Midbrain (tissue), 1 donor: Measurements from ENCODE around the gene PLA2G15.
"Not testable (repeated sequence)": the region's sequence is repeated elsewhere in the genome, so short reads cannot be mapped to it uniquely, and the experiment has no call there.

Experiments used
- DNase-seq: peaks from one replicate; lab custom pipeline; 2025; lab: John Stamatoyannopoulos, UW

PLA2G15 gene

DNA sequence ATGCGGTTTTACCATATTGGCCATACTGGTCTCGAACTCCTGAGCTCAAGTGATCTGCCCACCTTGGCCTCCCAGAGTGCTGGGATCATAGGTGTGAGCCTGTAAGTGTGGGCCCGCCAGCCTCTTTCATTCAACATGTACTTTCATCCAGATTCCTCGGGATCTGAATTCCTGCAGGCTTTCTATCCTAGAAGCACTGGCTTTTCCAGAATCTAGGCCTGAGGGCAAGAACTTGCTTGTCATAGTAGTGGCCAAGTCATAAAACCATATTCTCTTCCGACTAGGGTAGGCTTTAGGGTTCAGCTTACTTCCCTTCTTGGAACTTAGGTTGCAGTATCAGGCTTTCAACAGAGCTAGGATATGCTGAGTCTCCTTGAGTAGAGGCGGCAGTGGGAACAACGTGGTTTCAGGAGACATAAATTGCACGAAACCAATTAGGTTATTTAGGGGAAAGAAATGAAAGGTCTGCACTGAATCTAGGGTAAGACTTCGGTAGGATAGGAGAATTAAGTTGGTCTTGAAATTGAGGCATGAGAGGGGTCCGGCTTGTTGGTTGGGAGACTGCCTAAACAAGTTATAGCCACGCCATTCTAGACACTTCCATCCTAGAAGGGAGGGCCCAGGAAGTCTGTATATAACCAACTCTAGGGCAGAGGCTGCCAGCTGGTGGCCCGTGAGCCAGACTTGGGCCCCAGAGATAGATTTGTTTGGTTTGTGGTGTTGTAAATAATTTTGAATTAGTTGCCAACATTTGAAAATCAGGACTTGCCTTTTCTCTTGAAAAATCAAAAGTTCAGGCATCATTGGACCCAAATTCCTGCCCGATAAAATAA lies 34.8 kb downstream of the PLA2G15 start:
- DNase-seq = no peak

DNA sequence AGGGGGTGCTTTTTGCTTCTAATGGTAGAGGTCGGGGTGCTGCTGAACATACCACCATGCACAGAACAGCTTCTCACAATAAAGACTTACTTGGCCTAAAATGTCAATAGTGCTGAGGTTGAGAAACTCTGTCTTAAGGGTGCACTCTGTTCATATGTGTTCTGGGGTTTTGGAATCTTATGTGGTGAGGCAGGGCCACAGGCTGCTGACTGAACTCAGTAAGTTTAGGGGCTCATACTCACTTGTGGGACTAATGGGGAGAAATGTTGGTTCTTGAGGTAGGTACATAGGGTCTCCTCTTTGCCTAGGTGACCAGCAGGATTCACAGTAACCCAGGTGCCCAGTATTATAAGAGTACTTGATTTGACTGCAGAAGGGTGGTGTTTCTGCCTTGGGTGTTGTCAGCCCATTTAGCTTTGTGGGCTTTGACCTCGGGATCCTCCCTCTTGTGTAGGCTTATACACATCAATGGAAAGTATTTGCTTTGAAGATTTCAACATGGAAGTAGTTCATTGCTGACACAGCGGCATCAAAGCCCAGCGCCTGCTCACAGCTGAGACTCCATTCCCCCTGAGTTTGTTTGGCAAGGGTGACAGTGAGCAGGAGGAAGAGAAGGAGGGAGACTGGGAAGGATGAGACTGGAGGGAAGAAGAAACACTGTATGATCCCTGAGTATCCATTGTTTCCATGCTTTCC lies 36.3 kb downstream of the PLA2G15 start:
- DNase-seq = no peak

DNA sequence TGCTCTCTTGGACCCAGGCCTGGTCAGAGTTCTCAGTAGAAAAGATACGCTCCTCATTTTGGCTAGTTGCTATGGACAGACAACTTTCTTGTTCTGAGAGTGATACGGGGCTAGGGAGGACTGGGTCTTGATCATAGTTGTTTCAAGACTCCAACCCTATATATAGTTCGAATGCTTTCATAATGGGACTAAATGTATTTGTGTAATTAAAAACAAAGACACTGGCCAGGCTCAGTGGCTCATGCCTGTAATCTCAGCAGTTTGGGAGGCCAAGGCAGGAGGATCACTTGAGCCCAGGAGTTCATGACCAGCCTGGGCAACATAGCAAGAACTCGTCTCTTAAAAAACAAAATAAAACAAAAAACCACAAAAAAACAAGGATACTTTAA lies 36.9 kb downstream of the PLA2G15 start:
- DNase-seq = no peak

DNA sequence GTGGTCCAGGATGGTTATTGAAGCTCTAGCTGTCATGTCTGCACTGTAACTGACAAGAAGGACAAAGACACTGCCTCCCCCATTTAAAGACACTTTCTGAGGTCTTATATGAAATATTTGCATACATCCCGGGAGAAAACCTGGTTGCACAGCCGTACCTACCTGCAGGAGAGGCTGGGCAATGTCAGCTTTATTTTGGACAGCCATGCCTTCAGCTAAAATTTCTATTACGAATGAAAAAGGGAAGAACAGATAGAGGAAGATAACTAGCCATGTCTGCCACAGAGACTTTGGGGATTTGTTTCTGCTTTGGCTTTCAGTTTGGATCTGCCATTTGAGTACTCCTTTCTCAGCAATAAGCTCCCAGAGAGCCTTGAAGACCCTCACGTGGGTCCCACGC lies 38.2 kb downstream of the PLA2G15 start:
- DNase-seq = no peak

DNA sequence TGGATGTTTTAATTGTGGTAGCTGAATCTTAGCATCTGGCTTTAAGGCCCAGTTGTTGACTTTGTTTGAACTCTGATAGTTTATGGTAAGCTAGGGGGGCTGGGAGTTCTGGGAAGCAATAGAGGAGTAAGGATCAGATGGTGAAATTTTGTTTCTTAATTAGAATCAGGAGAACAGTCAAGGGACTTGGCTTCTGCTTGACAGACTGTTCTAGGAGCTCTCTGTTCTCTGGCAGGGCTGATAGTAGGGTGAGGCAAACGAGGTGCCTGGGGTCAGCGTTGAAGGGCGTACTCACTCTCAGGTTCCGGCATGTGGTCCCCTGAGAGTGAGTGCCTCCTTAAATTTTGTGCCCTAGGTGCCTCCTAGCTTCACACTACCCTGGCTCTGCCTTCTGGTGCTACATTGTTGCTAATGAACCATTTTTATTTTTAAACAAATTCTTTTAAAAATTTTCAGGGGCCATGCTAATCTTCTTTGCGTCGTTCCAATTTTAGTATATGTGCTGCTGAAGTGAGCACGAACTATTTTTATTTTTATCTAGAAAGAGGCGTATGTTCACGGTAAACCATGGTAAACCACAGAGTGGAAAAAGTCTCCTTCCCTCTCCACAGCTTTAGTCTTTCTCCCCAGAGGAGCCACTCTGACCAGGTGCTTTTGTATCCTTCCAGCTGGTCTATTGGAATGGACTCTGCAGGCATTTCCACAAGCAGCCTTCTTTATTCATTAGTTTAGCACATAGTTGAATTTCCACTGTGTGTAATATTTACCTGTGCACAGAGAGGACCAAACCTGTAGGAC lies 38.8 kb downstream of the PLA2G15 start:
- no peak for DNase-seq

DNA sequence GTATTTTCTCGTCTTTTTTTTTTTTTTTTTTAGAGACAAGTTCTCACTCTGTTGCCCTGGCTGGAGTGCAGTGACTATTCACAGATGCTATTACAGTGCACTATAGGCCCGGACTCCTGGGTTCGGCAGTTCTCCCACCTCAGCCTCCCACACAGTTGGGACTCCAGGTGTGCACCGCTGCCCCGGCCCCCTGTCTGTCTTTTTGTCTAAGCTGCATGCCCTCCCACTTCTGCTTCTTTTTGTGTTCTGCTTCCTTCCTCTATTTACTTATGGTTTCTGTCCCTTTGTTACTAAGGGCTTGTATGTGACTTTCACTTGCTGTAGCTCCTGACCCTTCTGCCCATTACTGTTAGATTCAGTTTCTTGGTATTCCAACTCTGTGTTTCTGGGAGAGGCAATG lies 39.7 kb downstream of the PLA2G15 start:
- DNase-seq = no peak

DNA sequence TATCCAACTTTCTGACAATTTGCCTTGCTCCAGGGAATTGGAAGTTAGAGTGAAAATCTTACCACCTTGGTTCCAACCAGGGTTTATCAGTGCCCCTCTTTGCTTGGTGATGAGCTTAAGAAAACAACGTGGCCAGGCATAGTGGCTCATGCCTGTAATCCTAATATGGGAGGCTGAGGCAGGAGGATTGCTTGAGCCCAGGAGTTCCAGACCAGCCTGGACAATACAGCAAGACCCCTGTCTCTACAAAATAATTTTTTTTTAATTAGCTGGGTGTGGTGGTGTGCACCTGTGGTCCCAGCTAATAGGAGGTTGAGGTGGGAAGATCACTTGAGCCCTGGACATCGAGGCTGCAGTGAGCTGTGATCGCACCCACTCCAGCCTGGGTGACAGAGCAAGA lies 40.5 kb downstream of the PLA2G15 start:
- no peak for DNase-seq

DNA sequence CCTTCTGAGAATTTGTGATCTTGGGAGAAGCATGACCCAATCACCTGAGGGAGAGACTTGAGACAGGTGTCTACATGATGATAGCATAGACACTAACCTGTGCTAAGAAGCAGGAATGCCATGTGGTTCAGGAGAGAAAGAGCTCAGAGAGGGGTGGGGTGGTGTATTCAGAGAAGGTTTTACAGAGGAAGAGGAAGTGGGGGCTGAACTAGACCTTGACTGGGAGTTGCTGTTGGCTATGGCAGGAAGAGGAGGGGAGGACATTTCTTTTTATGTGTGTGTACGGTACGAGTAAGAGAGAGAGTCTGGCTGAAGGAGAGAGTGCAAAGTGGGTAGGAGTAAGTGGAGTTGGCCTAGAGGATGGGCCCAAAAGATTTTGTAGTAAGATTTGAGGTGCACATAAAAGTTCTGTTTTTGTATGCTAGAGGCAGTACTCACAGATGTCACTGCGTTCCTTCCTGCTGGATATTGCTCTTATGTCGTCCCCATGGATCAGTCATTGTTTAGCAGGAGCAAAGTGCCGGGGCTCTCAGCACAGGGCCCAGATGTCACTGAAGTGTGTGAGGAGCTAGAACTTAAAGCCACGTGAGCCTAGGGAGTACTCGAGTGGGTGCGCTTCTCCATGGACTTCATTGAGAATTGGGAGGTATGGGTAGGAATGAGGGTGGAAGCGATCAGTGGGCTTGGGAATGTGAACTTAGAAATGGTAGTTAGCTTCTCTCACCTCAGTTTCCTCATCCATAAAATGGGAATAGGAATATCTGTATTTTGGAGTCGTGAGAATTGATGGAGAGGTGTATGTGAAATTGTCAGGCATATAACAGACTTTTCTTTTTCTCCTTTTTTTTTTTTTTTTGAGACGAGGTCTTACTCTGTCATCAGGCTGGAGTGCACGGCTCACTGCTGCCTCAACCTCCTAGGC lies 41.2 kb downstream of the PLA2G15 start:
- DNase-seq = no peak

DNA sequence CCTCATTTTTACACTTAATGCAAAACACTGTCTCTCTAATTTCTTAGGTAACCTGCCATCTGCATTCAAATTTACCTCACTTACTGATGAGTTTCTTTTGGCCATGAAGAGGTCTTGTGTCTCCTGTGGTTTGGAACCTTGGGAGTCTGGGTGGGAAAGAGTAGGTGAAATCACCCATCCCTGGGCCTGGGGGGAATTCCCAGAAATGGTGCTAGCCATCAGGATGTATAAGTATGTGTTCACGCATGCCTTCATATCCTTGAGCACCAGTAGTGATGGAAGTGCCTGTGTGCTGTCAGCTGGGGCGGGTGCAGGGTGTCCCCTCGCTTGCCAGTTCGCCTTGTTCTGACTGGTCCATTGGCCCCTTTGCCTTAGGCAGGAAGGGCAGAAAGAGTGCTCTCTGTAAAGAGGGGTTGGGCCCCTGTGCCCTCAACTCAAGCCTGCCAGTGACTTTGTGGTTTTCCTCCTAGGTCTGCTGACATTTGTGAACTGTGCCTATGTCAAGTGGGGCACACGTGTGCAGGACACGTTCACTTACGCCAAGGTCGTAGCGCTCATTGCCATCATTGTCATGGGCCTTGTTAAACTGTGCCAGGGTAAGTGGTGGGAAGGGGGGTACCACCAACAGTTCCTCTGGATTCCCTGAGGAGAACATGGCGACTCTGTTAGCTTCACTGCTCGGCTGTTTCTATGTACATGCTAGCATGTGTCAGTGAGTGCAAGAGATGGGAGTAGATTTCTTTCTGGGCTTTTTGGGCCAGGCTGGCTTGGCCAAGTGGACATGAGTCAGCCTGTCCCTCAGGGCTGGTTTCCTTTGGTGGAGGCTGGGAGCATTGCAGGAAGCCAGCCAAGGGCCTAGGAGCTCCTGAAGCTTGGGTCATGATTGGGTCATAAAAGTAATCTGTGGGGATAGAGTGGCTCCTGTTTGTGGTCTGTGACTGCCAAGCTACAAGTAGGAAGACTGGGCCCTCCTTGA lies 42.4 kb downstream of the PLA2G15 start:
- DNase-seq = no peak

DNA sequence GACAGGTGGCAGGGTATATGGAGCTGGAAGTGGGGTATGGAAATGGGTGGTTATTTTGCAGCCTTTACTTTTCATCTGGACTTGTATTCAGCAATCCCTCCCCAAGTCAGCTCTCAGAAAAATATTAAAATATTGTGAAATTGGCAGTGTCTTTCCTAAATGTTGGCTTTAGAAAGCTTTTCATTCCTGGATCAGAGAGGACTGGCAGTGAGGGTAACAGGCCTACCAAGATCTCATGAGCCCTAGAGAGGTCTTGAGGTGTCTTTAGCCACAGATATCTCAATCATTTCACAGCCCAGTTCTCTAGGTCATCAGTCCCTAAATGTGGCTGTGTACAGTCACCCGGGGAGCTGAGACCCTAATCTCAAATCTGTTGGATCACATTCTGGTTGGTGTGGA lies 43.1 kb downstream of the PLA2G15 start:
- DNase-seq = no peak

DNA sequence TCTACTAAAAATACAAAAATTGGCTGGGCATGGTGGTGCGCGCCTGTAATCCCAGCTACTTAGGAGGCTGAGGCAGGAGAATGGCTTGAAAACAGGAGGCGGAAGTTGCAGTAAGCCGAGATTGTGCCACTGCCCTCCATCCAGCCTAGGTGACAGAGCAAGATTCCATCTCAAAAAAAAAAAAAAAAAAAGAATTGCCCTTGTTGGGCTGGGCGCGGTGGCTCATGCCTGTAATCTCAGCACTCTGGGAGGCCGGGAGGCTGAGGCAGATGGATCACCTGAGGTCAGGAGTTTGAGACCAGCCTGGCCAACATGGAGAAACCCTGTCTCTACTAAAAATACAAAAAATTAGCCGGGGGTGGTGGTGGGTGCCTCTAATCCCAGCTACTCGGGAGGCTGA lies 43.6 kb downstream of the PLA2G15 start:
- not testable (repeated sequence) for DNase-seq

DNA sequence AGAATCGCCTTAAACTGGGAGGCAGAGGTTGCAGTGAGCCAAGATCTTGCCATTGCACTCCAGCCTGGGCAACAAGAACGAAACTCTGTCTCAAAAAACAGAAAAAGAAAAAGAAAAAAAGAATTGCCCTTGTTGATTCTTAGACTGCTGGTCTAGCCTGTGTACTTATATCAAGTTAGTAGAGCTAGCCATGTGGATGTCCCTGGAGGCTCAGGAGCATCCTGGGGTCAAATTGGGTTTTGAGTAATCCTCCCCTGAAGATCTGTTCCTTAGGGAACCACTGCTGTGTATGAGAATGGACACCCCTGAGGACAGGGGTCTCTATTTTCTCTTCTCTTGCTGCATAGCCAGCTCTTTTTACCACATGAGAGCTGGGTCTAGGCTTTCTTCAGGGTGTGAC lies 44.0 kb downstream of the PLA2G15 start:
- DNase-seq = no peak

DNA sequence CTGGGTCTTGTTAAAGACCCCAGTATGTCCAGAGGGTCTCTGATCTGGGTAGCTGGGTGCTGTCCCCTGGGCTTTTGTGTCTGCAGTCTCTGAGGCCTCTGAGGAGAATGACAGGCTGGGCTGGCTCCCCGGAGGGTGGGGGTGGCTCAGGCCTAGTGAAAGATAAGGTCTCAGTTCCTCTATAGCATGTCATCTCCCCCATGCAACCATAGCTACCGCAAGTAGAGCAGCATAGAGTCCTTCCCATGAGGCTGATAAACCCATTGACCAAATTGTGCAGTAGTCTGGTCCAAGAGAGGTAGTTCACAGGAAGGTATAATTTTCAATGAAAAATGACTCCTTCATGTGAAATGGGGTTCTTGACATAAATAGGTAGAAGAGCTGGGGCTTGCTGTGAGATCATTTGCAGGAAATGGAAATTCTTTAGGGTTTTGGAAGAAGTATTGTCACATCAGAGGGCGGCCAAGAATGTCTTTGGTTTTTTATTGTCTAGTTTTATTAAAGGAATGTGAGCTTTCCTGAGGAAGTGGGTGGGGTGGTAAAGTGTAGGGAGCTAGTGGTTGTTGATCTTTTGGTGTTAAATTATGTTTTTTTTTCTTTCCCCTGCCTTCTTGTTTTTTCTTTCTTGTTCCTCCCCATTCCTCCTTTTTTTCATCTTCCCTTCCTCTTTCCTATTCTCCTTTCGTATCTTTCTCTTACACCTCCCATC lies 44.6 kb downstream of the PLA2G15 start:
- no peak for DNase-seq

DNA sequence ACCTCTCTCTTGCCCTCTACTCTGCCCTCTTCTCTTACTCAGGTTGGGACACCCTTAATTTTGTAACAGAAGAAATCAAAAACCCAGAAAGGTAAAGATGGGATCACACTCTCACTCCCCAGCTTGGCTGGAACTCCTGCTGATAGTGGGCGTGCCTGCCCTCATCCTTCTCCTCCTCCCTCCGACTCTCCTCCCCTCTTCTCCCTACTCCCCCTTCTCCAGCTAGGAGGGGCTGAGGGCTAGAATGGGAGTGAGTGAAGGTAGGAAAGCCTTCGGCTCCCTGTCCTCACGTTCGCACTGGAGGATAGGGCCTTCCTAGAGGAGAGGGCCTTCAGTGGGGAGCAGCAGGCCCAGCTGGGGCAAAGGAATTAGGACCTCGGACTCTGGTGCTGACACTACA lies 45.3 kb downstream of the PLA2G15 start:
- no peak for DNase-seq

DNA sequence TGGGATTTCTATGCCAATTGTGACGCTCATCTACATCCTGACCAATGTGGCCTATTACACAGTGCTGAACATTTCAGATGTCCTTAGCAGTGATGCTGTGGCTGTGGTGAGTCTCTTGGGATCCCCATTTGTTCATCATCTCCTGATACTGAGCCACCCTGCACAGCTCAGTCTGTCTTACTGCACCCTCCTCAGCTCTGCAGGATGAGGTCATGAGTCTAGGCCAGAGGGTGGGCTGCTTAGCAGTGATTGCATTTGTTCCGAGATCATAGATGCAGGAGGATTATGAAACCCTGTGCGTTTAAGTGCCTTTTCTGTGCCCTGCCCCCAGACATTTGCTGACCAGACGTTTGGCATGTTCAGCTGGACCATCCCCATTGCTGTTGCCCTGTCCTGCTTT lies 46.1 kb downstream of the PLA2G15 start:
- no peak for DNase-seq

DNA sequence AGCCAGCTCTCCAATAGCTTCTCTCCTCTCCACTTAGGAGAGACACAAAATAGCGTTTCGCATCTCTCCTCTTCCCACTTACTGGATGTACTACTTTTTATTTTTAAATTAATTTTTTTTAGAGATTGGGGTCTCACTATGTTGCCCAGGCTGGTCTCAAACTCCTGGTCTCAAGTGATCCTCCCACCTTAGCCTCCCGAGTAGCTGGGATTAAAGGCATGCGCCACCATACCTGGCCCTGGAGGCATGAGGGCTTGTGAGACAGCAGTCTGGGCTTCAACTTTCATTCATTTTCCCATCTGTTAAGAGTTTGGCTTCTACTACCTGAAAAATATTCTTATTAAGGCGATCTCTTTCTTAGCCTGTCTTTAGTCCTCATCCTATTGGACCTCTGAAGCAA lies 47.3 kb downstream of the PLA2G15 start:
- DNase-seq = no peak

DNA sequence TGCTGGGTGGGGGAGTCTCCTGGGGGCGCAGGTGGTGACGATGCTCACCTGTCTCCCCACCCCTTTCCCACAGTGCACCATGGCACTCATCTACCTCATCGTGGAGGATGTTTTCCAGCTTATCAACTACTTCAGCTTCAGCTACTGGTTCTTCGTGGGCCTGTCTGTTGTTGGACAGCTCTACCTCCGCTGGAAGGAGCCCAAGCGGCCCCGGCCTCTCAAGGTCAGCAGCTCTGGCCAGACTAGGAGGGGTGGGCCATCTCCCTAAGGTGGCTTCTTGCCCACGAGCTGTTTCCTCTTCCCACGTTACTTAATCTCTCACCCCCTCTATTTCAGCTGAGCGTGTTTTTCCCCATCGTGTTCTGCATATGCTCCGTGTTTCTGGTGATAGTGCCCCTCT lies 51.1 kb downstream of the PLA2G15 start:
- no peak for DNase-seq

DNA sequence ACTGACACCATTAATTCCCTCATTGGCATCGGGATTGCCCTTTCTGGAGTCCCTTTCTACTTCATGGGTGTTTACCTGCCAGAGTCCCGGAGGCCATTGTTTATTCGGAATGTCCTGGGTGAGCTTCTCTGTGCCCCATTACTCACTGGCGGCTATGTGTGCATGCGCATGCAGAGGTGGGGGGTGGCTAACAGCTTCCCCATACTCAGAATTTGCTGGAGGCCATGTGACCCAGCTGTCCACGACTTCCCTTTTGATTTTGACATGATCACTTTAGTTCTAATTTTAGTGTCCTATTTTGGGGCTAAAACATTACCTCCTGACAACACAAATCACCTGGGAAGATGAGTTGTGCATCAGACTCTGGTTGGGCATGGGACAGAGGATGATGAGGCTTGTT lies 51.5 kb downstream of the PLA2G15 start:
- no peak for DNase-seq

DNA sequence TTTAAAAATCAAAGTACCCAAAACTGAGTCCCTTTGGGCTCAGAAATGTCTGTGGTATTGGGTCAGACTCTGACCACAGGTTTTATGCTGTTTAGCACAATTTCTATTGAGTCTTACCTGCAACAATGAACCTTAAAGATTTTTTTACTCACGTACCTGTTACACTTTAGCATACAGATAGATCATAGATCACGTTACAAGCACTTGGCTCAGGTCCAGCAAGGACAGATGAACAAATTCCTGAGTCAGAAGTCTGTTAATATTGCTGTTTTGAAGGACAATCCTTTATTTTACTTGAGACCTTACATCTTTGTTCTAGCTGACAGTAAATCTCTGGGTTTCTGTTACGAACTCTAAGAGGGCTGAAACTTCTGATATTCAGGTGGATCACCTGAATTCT lies 52.7 kb downstream of the PLA2G15 start:
- DNase-seq = no peak

DNA sequence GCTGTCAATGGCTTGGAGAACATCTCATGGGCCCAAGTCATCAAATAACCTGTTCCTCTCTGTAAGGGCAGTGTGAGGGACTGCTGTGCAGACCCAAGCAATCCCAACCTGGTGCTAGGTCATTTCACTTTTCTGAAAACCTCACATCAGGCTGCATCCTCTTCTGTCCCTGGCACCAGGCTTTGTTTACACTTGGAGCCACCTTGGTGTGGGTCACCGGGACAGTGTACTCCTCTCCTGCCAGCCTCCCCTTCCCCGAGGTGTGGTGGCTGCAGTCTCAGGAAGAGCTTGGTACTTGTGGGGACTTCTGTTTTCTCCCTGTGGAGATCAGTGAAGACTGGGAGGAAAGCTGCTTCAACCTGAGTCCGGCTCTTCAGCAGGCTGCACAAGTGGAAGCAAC lies 53.1 kb downstream of the PLA2G15 start:
- no peak for DNase-seq
